HG02763 (cell line): ENCODE results near the gene ZNF425.
"Not testable (repeated sequence)": the region's sequence is repeated elsewhere in the genome, so short reads cannot be mapped to it uniquely, and the experiment has no call there.

Experiments
- ATAC-seq: cut with Tn5 transposase; IDR thresholded peaks from one replicate; pipeline ENCODE4 v1.9.1; 2021; ENCODE audit warnings: mild to moderate bottlenecking, moderate library complexity; ENCODE audit not compliant: unreplicated experiment

Gene ZNF425

GRCh38 chr7:149075286-149075685, 50.8 kb downstream of the ZNF425 start:
- no peak for ATAC-seq

DNA sequence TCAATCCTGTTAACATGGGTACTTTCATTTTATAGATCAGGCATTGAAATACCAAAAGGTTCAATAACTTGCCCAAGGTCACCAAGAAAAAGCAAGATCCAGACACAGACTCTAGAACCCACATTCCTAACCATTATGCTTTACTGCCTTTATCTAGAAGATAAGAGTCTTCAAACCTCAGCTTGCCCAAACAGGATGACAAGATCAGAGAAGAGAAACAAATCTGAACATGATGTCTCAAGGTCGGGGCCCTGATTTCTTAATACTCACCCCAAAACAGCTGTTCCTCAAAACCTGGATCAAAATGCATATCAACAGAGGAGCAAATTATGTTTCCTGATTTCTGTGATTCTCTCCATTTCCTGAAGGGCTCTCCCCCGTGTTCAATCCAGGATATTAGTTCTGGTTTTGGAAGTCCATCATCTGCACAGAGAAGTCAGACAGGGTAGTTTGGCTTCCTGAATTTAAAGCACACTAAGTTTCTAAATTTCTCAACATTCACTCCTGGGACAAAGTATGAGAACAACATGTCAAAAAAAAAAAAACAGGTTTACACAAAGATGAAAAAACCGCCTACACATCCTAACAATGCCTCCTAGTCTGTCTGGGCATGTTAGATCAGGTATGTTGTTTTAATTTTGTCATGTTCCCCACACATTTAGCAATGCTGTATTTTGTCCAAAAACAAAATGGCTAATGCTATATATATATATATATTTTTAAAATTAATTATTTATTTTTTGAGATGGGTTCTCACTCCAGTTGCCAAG, 51.8 kb downstream of the ZNF425 start:
- ATAC-seq = no peak

GRCh38 chr7:149072438-149072775, 53.7 kb downstream of the ZNF425 start:
- no peak for ATAC-seq

- ATAC-seq = peak; percentile 49
Measured at GRCh38 chr7:149071641-149072437, 54.3 kb downstream of the ZNF425 start.

GRCh38 chr7:149071182-149071635, 54.9 kb downstream of the ZNF425 start:
- ATAC-seq = no peak

- ATAC-seq = no peak
Measured at GRCh38 chr7:149070372-149071125, 55.6 kb downstream of the ZNF425 start.

GRCh38 chr7:149067869-149068268, 58.3 kb downstream of the ZNF425 start:
- ATAC-seq = no peak

GRCh38 chr7:149063476-149063875, 62.6 kb downstream of the ZNF425 start:
- ATAC-seq = no peak

- ATAC-seq = not testable (repeated sequence)
Measured at GRCh38 chr7:149062217-149062899, 63.8 kb downstream of the ZNF425 start.

DNA sequence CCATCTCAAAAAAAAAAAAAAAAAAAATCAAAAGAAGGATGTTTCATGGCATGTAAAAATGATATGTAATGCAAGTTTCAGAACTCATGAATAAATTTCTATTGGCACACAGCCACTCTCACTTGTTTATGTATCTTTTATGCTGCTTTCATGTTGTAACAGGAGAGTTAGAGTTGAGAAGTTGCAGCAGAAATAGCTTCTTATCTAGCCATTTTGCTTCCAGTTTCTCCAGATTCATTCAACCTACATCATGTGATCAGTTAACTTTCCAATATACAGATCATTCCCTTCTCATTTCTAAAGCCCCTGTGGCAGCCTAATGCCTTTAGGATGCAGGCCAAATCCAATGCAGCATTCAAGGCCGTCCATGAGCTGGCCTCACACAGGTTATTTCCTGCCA, 66.0 kb downstream of the ZNF425 start:
- ATAC-seq = no peak

- no peak for ATAC-seq
Measured at GRCh38 chr7:149053885-149054284, 72.2 kb downstream of the ZNF425 start.

DNA sequence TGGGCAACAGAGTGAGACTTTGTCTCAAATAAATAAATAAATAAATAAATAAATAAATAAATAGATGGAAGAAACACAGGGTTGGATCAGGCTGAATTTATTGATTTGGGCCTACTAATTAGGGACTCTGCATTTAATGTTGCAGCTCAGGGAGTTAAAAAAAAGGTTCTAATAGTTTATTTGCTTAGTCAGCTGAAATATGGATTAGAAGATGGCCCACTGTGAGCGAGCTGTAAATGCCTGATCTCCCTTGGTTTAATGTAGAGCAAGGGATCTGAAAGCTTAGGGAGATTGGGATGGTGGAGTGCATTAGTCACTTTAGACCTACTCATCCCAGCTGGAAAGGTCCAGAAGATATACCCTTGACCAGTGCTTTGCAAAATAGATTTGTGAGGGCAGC, 72.7 kb downstream of the ZNF425 start:
- ATAC-seq = no peak
